Measurements from ENCODE around the gene LCLAT1. TPM values are rescaled to one million over a fixed set of nuclear protein-coding genes. Genes with fewer than 3 reads are reported as not detected.

The LCLAT1 gene
- total and polyA plus RNA-seq, 4 donors = 2.4 to 14.6 (median 10.7) TPM

DNA sequence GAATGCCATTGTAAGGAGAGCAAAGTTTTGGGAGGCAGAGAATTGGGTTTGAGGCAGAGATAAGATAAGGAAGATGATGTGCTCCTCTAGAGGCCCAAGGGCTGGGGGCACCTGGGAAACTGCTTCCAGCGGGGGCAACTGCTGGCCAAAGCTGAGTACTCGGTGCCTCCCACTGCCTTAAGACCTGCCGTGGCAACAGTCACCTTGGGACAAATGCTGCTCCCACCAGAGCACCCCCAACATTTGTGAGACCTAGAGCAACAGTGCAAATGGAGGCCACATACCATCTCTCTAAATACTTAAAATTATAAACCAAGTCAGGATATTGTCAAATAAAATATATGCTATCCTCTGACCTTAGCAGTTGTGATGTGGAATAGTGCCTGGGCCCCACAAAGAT is 233.1 kb downstream of the LCLAT1 start:
- no peak for DNase-seq (ENCODE audit: low spot score)
- no peak for TF ChIP-seq NR2F2 (IDR thresholded peaks at IDR 0.05)
- TF ChIP-seq EGR1 (IDR thresholded peaks at IDR 0.05; ENCODE audit: low read depth in 2 of 2) = no peak
- TF ChIP-seq HNF4G (IDR thresholded peaks at IDR 0.05) = no peak
- TF ChIP-seq, protein P1, sequence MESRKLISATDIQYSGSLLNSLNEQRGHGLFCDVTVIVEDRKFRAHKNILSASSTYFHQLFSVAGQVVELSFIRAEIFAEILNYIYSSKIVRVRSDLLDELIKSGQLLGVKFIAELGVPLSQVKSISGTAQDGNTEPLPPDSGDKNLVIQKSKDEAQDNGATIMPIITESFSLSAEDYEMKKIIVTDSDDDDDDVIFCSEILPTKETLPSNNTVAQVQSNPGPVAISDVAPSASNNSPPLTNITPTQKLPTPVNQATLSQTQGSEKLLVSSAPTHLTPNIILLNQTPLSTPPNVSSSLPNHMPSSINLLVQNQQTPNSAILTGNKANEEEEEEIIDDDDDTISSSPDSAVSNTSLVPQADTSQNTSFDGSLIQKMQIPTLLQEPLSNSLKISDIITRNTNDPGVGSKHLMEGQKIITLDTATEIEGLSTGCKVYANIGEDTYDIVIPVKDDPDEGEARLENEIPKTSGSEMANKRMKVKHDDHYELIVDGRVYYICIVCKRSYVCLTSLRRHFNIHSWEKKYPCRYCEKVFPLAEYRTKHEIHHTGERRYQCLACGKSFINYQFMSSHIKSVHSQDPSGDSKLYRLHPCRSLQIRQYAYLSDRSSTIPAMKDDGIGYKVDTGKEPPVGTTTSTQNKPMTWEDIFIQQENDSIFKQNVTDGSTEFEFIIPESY (IDR thresholded peaks at IDR 0.05) = no peak
- TF ChIP-seq RAD21 (IDR thresholded peaks at IDR 0.05) = no peak
- TF ChIP-seq FOXA2 (IDR thresholded peaks at IDR 0.05) = no peak
- no peak for TF ChIP-seq HNF4A (conservative IDR thresholded peaks at IDR 0.05)
- TF ChIP-seq, protein P2, sequence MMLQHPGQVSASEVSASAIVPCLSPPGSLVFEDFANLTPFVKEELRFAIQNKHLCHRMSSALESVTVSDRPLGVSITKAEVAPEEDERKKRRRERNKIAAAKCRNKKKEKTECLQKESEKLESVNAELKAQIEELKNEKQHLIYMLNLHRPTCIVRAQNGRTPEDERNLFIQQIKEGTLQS (IDR thresholded peaks at IDR 0.05) = no peak
- no peak for TF ChIP-seq SP1 (IDR thresholded peaks at IDR 0.05)
- TF ChIP-seq, protein P3, sequence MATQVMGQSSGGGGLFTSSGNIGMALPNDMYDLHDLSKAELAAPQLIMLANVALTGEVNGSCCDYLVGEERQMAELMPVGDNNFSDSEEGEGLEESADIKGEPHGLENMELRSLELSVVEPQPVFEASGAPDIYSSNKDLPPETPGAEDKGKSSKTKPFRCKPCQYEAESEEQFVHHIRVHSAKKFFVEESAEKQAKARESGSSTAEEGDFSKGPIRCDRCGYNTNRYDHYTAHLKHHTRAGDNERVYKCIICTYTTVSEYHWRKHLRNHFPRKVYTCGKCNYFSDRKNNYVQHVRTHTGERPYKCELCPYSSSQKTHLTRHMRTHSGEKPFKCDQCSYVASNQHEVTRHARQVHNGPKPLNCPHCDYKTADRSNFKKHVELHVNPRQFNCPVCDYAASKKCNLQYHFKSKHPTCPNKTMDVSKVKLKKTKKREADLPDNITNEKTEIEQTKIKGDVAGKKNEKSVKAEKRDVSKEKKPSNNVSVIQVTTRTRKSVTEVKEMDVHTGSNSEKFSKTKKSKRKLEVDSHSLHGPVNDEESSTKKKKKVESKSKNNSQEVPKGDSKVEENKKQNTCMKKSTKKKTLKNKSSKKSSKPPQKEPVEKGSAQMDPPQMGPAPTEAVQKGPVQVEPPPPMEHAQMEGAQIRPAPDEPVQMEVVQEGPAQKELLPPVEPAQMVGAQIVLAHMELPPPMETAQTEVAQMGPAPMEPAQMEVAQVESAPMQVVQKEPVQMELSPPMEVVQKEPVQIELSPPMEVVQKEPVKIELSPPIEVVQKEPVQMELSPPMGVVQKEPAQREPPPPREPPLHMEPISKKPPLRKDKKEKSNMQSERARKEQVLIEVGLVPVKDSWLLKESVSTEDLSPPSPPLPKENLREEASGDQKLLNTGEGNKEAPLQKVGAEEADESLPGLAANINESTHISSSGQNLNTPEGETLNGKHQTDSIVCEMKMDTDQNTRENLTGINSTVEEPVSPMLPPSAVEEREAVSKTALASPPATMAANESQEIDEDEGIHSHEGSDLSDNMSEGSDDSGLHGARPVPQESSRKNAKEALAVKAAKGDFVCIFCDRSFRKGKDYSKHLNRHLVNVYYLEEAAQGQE (IDR thresholded peaks at IDR 0.05) = no peak
- no peak for TF ChIP-seq JUND (IDR thresholded peaks at IDR 0.05)
- TF ChIP-seq, protein P4, sequence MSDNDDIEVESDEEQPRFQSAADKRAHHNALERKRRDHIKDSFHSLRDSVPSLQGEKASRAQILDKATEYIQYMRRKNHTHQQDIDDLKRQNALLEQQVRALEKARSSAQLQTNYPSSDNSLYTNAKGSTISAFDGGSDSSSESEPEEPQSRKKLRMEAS (IDR thresholded peaks at IDR 0.05) = no peak
- no peak for TF ChIP-seq GABPA (IDR thresholded peaks at IDR 0.05 in 1 of 2, conservative IDR thresholded peaks at IDR 0.05 in 1 of 2)
- no peak for TF ChIP-seq YY1 (IDR thresholded peaks at IDR 0.05)
- TF ChIP-seq, protein P5, sequence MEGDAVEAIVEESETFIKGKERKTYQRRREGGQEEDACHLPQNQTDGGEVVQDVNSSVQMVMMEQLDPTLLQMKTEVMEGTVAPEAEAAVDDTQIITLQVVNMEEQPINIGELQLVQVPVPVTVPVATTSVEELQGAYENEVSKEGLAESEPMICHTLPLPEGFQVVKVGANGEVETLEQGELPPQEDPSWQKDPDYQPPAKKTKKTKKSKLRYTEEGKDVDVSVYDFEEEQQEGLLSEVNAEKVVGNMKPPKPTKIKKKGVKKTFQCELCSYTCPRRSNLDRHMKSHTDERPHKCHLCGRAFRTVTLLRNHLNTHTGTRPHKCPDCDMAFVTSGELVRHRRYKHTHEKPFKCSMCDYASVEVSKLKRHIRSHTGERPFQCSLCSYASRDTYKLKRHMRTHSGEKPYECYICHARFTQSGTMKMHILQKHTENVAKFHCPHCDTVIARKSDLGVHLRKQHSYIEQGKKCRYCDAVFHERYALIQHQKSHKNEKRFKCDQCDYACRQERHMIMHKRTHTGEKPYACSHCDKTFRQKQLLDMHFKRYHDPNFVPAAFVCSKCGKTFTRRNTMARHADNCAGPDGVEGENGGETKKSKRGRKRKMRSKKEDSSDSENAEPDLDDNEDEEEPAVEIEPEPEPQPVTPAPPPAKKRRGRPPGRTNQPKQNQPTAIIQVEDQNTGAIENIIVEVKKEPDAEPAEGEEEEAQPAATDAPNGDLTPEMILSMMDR (IDR thresholded peaks at IDR 0.05; ENCODE audit: low read depth, low read length, missing input control) = no peak
- no peak for TF ChIP-seq TAF1 (conservative IDR thresholded peaks at IDR 0.05)
- no peak for TF ChIP-seq RXRA (IDR thresholded peaks at IDR 0.05)
- no peak for TF ChIP-seq FOXA1 (IDR thresholded peaks at IDR 0.05)
- H3K27ac ChIP-seq (ENCODE audit: low read depth in 1 of 2, low read length in 2 of 2) = no peak overlapping the region

More for the DNA sequence above, 233.1 kb downstream of the LCLAT1 start:
- no peak overlapping the region for H3K9ac ChIP-seq (ENCODE audit: low read depth in 1 of 2, low read length in 2 of 2)
- WGBS = 95% methylated on average over 3 of the region's 3 CpGs
- H3K4me3 ChIP-seq (ENCODE audit: low read depth in 1 of 3, low read length in 3 of 3) = no peak overlapping the region
- H3K27me3 ChIP-seq (ENCODE audit: control insufficient read depth in 4 of 4, insufficient read depth in 4 of 4, low read length in 3 of 4) = no peaks in the 10 kb centered on the region
- H3K4me1 ChIP-seq (ENCODE audit: control insufficient read depth in 4 of 4, insufficient read depth in 4 of 4, low read length in 3 of 4) = no peaks in the 10 kb centered on the region
- no peaks in the 10 kb centered on the region for H3K36me3 ChIP-seq (ENCODE audit: control insufficient read depth in 4 of 4, insufficient read depth in 3 of 4, low read depth in 1 of 4, low read length in 3 of 4)
- no peaks in the 10 kb centered on the region for H3K9me3 ChIP-seq (ENCODE audit: control insufficient read depth in 4 of 4, low read length in 3 of 4)
